Activated CD8-positive, alpha-beta memory T cell treated with anti-CD3 and anti-CD28 coated beads, Interleukin-2, amount 50 U/mL, for 24 hours (primary cell): ENCODE data around the gene UGT1A4.

Experiments used
- DNase-seq: peaks from one replicate; pipeline ENCODE4 v3.0.0-alpha.2; 2020; ENCODE audit errors: extremely low read depth

UGT1A4 gene

DNA sequence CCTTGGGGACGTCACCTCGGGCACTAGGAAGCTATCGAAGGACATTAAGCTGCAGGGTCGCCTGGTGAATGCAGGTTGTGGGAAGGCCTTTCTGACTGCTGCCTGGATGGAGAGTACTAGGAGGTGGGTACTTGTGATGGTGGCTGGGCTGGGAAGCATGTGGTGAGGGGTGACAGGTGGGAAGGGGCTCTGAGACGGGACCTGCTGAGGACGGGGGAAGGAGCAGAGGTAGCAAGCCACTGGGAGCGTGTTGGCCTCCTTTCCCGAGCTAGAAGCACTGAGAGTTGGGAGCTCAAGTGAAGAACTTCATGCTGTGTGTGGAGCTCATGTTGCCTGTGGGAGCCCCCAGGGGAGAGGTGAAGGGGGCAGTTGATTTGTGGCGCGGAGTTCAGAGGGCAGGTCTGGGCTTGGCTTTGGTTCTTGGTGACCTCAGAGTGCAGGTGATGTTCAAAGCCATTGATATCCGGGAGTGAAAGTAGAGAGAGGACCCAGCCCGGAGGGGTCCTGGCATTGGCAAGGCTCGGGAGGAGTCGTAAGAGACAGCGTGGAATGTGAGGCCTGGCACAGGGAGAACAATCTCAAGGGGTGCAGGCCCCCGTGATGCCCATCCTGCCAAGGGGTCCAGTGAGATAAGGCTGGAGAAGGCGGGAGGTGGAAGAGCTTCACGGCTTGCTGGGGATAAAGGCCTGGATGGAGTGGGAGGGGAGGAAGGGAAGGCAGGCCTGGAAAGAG is 72.8 kb downstream of the UGT1A4 start:
- no peak for DNase-seq

- DNase-seq = no peak
These were observed 73.4 kb downstream of the UGT1A4 start for GRCh38 chr2:233791883-233792329.

DNA sequence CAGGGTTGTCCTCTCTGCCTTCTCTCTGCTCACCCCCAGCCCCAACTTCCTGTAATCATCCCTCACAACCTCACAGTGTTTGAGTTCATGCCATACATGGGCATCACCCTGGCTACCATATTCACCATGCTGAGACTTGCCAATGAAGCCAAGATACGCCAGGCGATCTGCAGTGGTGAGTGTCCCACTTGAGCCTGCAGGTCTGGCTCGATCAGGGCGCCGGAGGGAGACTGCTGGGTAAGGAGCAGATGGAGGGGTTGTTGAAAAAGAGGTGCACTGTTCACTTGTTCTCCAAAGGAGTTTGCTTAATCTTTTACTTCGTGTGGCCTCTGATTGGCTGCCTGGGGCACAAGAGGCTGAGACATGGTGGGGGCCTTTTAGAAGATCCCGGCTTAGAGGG is 74.2 kb downstream of the UGT1A4 start:
- DNase-seq = no peak

GRCh38 chr2:233793465-233794127 is 75.1 kb downstream of the UGT1A4 start:
- DNase-seq = no peak

GRCh38 chr2:233794128-233794658 is 75.7 kb downstream of the UGT1A4 start:
- no peak for DNase-seq

GRCh38 chr2:233795735-233796171 is 77.2 kb downstream of the UGT1A4 start:
- DNase-seq = no peak

- no peak for DNase-seq
These were observed 77.7 kb downstream of the UGT1A4 start for GRCh38 chr2:233796254-233796653.

DNA sequence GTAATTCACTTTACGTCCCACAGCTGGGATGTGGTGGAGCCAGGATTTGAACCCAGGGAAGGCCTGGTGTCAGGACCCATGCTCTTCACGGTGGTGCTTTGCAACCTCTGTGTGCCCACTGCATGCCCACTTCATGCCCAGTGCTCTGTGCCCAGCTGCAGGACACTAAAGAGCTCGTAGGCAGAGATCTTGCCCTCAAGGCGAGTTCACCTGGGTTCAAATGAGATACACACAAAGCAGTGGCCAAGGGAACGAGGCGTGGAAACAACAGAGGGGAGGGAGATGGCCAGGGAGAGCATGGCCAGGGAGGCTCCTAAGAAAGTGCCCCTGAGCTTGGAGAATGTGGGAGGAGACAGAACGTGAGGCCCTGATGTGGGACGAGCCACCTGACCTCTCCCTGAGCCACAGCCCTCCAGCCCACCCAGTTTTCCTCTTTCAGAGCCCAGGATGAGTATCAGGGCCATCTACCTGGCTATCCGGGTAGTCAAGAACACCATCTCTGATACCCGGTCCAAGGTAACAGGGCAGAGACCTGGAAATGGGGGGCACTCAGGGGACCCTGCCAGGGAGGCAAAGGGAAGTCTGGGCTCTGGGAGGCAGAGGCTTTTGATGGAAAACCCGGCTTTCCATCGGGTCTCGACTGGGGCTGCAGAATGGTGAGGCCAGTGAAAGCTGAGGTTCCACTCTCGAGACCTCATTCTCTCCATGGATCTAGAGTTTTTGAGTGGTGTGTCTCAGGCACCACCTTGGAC is 80.0 kb downstream of the UGT1A4 start:
- DNase-seq = no peak

DNA sequence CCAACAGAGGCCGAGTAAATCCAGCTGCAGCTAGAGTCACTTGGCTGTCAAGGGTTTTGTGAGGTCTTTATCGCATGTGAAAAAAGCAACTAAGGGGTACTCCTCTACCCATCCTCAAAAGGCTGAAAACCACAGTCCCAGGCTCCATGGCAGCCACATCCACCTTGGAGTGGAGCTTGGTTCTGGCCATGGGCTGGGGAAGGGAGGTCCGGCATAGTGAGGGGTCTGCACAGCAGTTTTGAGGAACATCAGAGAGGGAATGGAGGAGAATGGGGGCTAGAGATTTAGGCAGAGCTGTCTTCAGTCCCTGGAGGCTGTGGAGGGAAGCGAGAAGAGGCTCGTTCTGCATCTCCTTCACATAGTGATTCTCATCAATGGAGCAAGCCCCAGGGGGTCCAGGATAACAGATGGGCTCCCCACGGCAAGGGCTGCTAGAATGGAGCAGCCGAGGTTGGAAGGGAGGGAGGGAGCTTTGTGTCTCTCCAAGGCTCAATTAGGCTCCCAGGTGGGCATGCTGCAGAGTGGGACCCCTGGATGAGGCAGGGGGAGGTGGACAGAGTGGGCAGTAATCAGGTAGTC is 80.6 kb downstream of the UGT1A4 start:
- no peak for DNase-seq

- no peak for DNase-seq
These were observed 81.2 kb downstream of the UGT1A4 start for GRCh38 chr2:233799716-233800115.

- DNase-seq = no peak
These were observed 81.7 kb downstream of the UGT1A4 start for GRCh38 chr2:233800208-233800607.

DNA sequence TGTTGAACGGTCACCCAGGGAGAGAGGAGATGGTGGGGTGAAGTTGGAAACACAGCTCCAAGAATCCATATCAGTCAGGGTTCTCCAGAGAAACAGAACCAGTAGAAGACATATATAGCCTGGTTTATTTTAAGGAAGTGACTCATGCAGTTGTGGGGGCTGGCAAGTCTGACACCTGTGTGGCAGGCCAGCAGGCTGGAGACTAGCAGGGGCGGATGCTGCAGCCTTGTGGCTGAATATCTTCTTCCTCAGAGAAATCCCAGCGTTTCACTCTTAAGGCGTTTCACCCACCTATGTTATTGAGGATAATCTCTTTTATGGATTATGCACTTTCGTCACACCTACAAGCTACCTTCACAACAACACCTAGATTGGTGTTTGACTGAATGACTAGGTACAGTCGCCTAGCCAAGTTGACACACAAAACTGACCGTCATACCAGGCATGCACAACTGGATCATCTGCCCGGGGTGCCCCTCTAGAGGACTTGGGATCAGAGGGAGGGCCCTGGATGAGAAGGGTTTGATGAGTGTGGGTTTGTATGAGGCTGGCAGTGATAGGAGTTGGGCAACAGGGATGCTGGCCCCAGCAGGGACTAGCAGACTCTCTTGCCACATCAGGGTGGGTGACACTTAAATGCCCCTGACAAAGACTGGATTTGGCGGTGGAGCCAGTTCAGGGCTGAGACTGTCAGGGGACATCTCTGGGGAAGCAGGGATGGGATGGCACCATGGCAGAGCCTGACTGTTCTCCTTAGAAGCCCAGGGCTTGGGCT is 83.0 kb downstream of the UGT1A4 start:
- DNase-seq = no peak

GRCh38 chr2:233802132-233802815 is 83.7 kb downstream of the UGT1A4 start:
- DNase-seq = no peak

- no peak for DNase-seq
These were observed 84.9 kb downstream of the UGT1A4 start for GRCh38 chr2:233803292-233803911.

DNA sequence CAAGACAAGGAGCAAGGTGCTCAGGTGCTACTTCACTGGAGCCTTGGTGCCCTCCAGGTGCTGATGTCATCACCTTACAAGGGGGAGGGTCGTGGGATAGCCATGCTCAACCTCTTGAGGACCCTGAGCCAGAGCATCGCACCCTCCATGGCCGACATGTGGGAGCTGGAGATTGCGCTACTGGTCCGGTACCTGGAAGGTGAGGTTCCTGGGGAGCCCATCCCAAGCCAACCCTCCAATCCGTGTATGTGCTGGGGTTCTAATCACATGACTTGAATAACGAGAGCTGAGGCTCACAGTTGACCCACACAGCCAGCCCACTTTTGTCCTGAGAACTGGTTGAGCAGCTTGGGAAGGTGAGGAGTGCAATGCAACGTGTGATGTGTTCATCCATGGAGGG is 85.5 kb downstream of the UGT1A4 start:
- DNase-seq = no peak

DNA sequence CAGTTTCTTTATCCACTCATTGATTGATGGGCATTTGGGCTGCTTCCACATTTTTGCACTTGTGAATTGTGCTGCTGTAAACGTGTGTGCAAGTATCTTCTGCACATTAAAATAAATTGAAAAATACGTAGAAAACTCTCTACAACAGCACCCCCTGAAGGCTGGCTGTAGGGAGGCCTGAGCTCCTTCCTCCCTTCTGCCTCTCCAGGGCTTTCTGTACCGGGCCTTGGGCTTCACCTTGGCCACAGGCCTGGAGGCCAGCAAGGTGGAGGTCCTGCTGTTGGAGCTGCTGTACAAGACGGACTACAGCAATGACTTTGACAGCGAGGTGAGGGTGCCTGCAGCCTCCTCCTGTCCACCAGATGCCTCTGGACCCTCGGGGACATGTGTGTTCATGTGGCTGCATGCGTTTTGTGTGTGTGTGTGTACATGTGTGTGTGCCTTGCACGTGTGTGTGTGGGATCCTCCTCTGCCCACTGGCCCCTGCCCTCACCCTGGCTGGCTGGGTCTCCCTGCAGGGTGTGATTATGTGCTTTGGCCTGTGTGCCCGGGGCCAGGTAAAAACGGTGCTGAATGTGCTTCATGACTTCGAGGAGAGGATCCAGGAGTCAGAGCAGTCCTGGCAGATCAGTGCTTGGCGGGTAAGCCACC is 88.8 kb downstream of the UGT1A4 start:
- DNase-seq = no peak

DNA sequence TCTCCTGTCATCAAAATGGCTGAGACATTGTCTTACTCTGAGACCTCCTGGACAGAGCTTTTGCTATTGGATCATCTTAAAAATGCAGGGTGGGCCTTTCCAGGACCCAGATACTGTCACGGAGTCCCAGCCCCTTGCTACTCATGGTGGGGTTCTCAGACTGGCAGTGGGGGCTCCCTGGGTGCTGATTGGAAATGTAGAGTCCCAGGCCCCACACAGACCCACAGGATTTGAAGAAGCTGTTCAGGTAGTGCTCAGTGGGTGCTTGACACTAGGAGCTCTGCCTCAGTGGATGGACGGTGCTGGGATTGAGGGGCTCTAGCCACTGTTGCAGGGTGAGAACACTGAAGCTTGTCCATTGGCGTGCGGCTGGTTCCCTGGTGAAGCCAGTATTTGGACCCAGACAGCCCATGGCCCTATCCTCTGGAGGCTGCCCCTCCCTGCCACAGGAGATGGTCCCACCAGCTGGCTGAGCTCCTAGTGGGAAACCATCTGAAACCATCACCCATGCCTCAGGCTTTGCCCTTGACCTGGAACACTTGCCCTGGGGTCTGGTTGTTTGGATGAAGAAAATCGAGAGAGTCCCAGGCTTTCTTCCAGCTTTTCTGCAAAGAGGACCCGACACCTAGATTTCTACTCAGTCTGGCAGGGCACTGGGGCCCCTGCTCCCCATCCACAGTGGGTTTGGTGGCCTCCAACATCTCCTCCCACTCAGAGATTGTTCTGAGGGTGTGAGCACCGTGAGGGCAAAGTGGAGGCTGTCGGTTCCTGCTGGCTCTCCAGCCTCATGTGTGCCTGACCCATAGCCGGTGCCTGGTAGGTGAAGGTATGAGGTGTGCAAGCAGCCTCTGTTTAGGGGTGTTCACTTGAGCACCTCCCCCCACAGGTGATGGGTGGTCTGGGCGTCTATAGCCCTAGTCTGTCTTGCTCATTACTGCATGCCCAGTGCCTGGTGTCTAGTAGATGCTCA is 89.7 kb downstream of the UGT1A4 start:
- DNase-seq = no peak

- no peak for DNase-seq
These were observed 91.8 kb downstream of the UGT1A4 start for GRCh38 chr2:233810385-233810784.

DNA sequence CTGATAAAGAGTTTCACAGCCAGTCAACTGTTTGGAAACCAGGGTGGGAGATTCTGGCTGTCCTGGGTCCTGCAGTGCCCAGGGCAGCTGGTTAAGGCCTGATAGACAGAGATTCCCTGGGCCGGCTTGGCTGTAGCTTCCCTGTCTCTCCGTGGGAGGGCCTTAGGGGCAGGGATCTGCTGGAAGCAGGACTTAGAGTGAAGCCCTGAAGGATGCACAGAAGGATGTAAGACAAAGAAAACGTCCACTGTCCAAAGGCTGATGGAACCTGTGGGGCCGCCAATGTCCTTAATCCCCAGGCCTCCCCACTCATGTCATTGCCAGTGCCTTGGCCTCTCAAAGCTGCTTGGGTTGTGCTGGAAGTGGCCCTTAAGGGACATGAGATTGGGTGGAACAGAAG is 92.6 kb downstream of the UGT1A4 start:
- DNase-seq = no peak
